HG03066 (cell line): ENCODE measurements around the gene DNAH17.

Experiments
- ATAC-seq: cut with Tn5 transposase; IDR thresholded peaks from one replicate; pipeline ENCODE4 v1.9.1; 2021; ENCODE audit warnings: low read depth; ENCODE audit not compliant: unreplicated experiment

The DNAH17 gene

DNA sequence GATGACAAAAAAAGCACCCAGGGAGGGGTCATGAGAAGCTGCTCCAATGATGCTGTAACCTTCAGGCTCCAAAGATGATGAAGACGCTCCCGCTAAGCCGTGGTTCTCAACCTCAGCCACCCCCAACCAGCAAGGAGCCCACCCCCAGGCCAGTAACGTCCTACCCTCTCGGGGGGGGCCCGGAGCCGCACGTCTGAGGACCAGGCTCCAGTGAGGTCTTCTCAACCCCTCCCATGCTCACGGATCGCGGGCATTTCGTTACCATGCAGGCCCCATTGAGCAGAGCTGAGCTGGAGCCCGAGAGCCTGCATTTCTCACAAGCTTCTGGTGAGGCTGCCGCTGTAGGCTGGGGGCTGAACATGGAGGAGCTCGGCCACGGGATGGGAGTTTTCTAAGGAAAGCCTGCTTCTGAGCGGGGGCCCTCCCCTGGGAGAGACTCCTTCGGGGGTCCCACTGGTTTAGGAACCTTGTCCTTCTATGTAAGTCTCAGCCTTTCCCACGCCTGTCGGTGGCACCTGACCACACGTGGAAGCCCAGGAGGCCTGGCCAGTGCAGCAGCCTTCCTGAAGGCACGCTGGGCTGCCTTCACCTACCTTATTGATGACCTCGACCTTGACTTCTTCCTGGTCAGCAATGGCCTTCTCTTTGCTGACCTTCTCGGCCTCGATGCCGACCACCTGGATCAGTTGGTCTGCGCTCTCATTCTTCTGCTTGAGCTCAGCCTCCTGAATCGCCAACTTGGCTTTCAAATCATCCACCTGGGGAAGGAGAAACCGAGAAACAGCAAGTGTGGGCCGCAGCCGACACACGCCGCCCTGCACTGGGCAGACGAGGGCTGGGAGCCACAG is 116.0 kb downstream of the DNAH17 start:
- ATAC-seq, result no peak

DNA sequence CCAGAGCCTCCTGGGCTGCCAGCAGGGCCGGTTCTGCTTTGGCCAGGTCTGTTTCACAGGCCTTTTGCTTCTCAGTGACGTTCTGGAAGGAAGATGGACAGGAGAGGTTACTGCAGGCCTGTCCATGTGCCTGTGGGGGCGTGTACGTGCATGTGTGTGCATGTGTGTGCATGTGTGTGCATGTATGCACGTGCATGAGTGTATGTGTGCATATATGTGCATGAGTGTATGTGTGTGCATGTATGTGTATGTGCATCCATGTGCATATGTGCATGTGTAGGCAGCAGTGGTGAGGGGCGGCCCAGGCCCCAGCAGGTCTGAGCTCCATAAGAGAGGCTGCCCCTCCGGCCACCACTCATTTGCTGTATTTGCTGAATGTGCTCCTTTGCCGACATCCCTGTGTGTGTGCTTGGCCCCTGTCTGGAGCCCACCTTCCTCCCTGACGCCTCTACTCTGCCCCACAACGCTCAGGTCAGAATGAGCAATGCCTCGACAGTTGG is 117.0 kb downstream of the DNAH17 start:
- ATAC-seq, result no peak

DNA sequence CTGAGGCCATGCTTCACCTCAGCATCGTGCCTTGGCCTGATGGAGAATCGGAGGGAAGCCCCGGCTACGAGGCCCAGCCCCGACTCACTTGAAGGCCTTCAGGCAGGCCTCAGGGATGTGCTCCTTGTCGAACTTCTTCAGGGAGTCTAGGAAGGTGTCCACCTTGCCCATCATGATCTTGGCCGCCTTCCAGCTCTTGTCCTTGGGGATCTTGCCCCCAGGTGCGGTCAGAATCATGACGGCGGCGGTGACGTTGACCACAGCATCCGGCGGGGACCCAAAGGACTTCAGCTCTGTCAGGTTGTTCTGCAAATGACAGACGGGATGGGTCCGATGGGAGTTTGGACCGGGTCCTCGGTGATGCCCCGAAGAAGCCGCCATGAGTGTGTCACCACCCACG is 117.5 kb downstream of the DNAH17 start:
- ATAC-seq, result no peak

DNA sequence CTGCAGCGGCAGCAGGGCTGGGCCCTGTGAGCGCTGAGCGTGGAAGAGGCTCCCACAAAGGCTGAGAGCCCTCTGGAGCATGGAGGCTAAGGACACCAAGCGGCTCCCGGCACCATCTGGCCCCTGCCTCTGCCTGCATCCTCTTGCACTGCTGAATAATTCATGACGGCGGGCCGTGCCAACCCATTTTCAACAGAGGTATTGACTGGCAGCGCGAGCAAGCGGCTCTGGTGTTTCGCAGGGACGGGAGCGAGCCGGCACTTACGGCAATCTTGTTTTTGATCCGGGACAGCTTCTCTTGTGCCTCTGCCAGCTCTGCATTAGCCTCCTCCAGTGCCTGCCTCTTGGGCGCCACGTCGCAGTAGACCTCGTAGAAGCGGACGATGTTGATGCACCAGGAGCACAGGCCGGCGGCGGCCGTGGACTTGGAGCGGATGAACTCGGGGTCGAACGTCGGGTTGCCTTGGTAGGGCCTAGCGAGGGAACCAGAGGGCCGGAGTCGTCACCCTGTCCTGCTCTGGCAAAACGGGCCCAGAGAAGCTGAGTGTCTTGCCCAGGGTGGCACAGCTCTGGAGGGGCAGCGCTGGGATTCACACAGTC is 118.4 kb downstream of the DNAH17 start:
- no peak for ATAC-seq

DNA sequence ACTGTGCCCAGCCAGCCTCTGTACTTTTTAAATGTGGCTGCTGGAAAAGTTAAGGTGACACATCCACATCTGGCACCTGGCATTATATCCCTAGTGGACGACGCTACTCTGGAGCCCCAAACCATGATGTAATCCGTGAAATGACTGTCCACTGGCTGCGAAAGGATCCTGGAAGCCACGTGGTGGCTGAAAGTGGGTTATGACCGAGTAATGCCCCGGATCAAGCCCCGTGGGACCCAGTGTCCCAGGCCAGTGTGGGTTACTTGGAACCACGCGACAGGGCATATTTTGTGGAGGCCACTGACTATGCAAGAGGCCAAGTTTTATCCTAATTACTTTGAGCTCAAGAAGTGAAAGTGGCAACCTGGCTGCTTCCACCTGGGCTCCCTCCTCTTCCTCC is 119.1 kb downstream of the DNAH17 start:
- ATAC-seq, result no peak

DNA sequence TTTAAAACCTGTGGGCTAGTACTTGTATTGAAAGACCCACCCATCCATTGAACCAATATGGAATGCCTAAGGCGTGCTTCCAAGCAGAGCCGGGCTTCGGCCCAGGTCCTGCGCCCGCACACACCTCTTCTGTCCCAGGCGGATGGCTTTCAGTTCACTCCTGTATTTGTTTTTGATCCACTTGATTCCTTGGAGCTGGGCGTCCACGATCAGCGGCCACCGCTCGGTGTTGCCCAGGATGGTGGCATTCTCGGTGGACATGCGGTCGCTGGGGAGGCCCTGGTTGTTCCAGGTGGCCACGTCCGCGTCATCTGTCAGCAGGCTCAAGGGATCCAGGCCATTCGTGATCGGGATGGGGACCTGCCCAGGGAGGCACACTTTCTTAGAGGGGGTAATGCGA is 122.8 kb downstream of the DNAH17 start:
- ATAC-seq, result no peak

DNA sequence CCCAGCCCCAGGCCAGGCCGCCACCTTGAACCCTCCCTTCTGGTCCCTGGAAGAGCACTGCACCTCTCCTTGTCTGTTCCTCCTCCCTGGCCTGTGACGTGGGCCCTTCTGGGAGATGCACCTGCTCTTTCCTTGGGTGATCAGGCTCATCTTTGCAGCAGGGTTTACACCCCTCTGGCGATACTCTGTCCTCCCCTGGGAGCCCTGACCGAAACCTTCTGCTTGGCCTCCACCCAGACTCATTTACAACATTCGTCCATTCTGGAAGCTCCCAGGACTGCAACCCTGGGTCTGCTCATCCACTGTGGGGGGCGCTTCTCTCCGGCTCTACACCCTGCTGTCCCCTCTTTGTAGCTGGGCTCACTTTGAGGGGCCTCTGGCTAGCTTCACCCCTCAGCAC is 125.4 kb downstream of the DNAH17 start:
- no peak for ATAC-seq

DNA sequence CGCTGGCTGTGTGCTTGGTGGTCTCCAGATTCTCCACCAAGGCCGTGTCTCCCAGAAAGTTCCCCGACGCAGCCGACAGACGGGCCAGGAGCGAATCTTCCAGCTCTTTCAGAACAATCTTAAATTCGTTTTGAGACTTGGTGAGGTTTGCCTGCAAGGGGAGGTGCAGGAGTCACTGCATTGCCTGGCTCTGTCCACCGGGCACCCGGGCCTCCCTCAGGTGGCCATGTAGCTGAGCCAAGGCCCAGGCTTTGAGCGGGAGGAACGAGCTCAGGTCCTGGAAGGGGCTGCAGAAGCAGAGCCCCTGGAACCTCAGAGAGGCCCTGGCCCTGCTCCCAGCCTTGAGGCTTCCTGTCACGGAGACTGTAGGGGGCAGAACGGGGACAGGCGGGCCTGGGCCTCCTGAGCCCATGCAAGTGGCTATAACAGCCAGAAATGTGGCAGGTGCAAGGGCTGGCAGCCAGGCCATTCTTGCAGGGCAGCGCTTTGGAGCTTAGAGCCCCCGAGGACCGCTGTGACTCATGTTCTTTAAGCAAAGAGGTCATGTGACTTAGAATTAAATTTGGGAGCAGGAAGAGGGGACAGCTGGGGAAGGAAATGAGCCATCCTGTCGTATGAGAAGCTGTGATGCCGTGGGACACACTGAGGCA is 126.4 kb downstream of the DNAH17 start:
- ATAC-seq, result no peak

DNA sequence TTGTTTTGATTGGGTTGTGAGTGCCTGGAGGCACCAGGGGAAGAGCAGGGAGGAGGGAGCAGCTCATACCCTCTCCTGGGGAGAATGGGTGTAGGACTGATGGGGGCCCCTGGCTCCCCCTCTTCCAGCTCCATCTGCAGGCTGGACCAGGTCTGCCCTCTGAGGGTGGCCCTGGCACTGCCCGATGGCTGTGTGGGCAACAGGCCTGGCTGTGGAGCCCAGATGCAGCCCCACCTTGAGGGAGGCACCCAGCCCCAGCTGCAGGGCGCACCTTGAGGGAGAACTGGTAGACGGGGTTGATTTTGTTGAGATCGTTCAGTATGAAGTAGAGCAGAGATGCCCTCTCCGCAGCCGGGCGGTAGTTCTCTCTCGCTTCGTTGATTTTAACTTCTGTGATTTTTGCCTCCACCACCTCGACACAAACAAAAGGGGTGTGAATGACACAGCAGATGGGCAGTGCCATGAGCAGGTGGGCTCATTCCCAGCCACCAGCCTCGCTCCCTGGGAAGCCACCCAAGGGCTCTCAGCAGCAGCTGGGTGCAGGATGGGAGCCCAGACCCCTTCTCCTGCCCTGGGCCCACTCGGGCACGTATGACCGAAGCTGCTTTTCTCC is 127.1 kb downstream of the DNAH17 start:
- ATAC-seq, result no peak

DNA sequence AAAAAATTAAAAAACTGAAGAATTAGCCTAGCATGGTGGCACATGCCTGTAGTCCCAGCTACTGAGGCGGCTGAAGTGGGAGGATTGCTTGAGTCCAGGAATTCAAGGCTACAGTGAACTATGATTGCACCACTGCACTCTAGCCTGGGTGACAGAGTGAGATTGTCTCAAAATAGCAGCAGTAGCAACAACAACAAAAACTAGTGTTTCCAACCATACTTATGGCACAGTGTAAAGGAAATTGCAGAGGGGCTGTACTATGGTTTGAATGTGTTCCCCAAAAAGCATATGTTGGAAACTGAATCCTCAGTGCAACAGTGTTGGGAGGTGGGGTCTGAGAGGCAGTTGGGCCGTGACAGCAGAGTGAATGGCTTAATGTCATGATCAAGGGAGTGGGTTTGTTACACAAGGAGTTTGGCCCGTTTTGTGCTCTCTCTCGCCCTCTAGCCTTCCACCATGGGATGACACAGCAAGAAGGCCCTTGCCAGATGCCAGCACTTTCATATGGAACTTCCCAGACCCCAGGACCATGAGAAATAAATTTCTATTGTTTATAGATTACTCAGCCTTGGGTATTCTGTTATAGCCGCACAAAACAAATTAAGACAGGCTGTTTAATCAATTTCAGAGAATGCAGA is 128.7 kb downstream of the DNAH17 start:
- ATAC-seq, result no peak

DNA sequence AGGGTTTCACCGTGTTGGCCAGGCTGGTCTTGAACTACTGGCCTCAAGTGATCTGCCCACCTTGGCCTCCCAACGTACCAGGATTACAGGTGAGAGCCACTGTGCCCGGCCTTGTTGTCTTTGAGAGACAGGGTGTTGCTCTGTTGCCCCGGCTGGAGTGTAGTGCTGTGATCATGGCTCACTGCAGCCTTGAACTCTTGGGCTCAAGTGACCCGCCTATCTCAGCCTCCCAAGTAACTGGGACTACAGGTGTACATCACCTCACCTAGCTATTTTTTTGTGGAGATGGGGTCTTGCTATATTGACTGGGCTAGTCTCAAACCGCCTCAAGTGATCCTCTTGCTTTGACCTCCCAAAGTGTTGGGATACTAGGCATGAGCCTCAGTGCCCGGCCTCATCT is 130.4 kb downstream of the DNAH17 start:
- ATAC-seq, result no peak

DNA sequence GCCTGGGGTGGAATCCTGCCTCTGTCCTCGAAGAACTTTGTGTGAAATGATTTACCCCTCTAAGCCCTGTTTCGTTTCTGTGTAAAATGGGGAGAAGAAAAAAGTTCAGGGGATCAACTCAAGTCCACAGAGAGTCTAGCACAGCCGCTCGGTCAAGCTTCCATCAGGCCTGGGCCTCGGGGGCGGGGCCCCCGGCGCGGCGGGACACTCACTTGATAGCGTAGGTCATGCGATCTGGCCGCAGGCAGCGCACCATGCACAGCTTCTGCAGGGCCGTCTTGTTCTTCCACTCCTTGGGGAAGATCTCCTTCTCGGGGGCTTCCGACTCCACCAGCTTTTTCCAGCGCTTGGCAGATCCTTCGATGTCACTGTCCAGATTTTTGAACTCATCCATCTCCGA is 132.8 kb downstream of the DNAH17 start:
- ATAC-seq, result no peak

DNA sequence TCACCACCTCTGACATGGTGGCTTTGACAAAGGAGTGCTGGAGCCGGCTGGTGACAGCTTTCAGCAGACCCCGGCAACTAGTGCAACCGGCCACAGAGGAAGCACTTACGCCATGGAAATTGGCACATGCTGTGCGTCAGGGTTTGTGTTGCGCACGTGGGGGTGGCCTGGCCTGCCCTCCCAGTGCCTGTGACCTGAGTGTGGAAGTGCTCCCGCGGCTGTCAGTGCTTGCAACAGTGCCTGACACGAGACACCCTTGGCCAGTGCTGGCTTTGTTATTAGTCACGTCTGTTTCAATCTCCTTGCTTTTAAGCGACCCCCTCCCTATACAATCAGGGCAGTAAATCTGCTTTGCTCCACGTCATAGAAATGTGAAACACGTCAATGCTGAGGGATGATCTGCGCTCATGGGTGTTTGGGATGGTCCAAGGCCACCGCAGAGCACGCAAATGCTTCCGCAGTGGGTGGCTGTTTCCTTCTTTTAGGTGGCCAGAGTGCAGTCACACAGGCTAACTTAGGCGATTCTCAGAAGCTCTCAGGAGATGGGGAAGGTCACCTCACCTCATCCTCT is 134.5 kb downstream of the DNAH17 start:
- ATAC-seq, result no peak

DNA sequence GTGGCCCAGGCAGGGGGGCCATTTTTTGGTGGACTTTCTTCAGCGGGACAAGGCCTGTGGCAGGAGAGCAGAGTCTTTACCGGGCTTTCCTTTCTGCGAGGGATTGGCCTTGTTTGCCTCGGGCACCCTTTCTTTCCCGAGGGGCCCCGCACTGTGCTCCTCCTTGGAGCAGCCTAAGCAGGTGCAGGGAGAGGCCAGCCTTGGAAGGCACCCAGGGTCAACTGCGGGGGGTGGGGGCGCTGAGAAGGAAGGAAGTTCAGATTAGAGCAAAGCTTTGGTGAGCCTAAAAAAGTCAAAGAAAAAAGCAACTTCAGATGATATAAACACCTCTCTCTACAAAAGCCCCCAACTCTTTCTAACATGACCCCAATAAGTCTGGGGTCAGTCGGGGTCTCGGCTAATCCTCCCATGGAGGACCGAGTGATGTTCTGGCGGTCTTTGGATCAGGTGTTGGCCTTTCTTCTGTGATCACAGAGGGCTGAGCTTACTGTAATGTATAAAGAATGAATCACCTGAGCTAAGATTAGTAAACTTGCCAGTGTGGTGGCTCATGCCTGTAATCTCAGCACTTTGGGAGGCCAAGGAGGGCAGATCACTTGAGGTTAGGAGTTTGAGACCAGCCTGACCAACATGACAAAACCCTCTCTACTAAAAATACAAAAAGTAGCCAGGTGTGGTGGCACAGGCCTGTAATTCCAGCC is 135.8 kb downstream of the DNAH17 start:
- no peak for ATAC-seq

DNA sequence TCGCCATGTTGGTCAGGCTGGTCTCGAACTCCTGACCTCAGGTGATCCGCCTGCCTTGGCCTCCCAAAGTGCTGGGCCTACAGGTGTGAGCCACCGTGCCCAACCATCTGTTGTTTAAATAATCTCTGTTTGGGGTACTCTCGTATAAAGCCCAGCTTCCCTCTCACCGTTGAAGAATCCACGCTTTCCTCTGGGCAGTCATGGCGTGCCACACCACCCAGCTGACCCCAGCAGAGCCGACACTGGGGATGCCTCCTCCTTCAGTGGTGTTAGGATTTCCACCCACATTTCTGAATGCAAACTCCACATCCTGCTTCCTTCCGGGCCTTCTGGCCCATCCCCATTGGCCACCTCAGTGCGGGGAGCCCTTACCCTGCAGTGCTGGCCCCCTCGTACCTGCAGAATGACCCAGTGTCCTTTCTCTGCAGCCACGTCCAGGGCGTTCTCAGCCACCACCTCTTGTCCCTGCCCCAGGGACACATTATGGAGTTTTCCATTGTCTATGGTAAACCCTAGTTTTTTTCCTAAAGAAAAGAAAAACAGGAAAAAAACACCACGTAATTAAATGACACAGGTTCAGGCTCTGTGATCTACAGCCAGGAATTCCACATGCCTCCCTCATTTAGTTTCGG is 138.4 kb downstream of the DNAH17 start:
- no peak for ATAC-seq

DNA sequence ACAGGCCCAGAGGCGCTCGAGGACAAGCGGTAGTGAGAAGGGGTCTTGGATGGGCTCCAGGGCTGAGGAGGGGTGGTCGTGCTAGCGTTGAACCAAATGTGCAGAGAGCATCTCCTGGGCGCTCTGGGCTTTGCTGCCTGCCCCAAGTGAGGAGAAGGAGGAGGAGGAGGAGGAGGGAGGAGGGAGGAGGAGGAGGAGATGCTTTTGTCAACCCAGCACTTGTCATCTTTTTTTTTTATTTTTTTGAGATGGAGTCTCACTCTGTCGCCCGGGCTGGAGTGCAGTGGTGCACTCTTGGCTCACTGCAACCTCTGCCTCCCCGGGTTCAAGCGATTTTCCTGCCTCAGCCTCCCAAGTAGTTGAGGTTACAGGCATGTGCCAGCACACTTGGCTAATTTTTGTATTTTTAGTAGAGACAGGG is 138.9 kb downstream of the DNAH17 start:
- no peak for ATAC-seq

DNA sequence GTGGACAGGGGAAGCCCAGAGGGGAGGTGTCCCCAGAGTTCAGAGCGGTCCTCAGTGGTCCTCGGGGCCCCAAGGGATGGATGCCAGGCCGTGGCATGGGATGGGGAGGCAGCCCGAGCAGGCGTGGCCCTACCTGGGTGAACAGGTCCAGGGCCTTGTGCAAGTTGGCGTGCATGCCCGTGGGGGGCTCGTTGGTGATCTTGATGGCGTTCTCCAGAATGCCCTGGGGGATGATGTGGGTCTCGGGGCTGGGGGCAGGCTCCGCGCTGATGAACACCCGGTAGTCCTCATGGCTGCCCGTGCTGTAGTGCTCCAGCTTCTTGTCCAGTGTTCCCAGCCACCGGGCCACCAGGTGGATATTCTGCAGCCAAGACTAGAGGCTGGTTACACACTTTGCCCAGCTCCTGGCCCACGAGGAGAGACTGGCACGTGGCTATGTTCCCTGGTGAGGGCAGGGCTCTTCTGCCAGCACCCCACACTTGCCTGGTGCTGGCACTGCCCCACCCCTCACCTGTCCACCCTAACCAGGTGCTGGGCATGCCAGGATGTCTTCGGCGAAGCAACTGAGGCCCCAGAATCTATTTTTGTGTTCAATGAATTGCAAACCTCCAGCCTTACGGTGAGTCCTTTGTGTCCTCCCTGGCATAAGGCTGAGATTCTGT is 139.6 kb downstream of the DNAH17 start:
- ATAC-seq, result no peak

DNA sequence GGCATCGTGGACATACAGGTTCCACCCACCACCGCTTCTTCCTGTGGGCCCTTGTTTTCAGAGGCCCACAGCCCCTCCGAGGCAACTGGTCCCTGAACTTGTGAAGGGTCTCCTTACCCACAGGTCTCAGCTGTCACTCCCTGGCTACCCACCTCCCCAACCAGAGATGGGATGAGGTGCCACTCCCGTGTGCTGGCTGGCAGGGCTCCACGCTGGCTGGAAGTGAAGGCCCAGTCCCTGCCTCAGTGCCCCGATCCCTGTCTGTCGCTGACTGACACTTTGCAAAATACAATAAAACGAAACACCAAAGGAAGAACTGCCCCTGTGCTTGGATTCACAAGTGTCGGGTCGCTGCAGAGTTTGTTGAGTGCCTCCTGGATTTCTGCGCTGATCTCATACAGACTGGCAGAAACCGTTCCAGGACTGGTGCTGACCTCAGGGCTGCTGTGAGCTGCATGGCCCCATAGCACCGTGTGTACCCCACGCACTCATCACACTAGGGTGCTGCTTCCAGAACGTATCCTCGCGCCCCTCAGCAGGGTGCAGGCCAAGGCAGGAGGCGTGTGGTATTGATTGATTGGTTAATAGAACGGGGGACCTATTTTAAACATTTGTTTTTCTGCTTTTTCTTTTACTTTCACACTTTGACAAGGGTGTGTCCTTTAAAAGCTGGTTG is 141.7 kb downstream of the DNAH17 start:
- no peak for ATAC-seq
